Astrocyte of the cerebellum (primary cell): ENCODE results near the gene HNRNPL.
"Not testable (repeated sequence)": the region's sequence is repeated elsewhere in the genome, so short reads cannot be mapped to it uniquely, and the experiment has no call there.

ENCODE experiments used
- DNase-seq: peaks from one replicate; pipeline ENCODE4 v3.0.0-alpha.2; 2011; ENCODE audit warnings: low read depth
- H3K4me3 ChIP-seq: 2 replicates; pipeline ENCODE4 v1.5.1; 2011; ENCODE audit warnings: mild to moderate bottlenecking, low read depth, low read length, moderate library complexity
- CTCF ChIP-seq: IDR thresholded peaks from 2 replicates; pipeline ENCODE4 v1.5.1; 2012; ENCODE audit warnings: low read length, low read depth, moderate library complexity, mild to moderate bottlenecking; ENCODE audit errors: missing control alignments
- in situ Hi-C: cut with HindIII; loops from 2 replicates; pipeline ENCODE4 v1.10.0; 2017; ENCODE audit warnings: low sequenced_read_pairs

The HNRNPL gene

GRCh38 chr19:38819231-38819920 is 30.4 kb downstream of the HNRNPL start:
- no peak for DNase-seq
- in situ Hi-C loops = no loop called here
- no peak overlapping the region for H3K4me3 ChIP-seq
- TF ChIP-seq CTCF = no peak

GRCh38 chr19:38817081-38817480 is 32.7 kb downstream of the HNRNPL start:
- TF ChIP-seq CTCF = no peak
- H3K4me3 ChIP-seq = no peak overlapping the region
- DNase-seq = no peak
- in situ Hi-C loops = no loop called here

- no peak for TF ChIP-seq CTCF
- in situ Hi-C loops = no loop called here
- no peak overlapping the region for H3K4me3 ChIP-seq
- no peak for DNase-seq
These were observed 33.5 kb downstream of the HNRNPL start for GRCh38 chr19:38816131-38816750.

GRCh38 chr19:38815059-38816001 is 34.5 kb downstream of the HNRNPL start:
- in situ Hi-C loops = no loop called here
- no peak for TF ChIP-seq CTCF
- H3K4me3 ChIP-seq = no peak overlapping the region
- DNase-seq = no peak

GRCh38 chr19:38813932-38814331 is 35.9 kb downstream of the HNRNPL start:
- DNase-seq, H3K4me3 ChIP-seq, in situ Hi-C loops: not testable (repeated sequence)

- in situ Hi-C loops = no loop called here
- no peak overlapping the region for H3K4me3 ChIP-seq
- TF ChIP-seq CTCF = no peak
- no peak for DNase-seq
These were observed 36.5 kb downstream of the HNRNPL start for GRCh38 chr19:38813323-38813722.
